ENCODE data around the gene SNRK. TPM values are rescaled to one million over a fixed set of nuclear protein-coding genes. Genes with fewer than 3 reads are reported as not detected.

SNRK gene
- total RNA-seq, 1 experiment from 2014 or later: 14.4 TPM

GRCh38 chr3:43348852-43349574, 62.7 kb downstream of the SNRK start:
- intact Hi-C loops (cut with micrococcal nuclease; ENCODE audit: unreplicated experiment): no loop called here
- Histone ChIP-seq H3F3A (ENCODE audit: insufficient read depth, low read depth) (no peaks in the 10 kb centered on the region), H3K4me1 (replicated peaks; ENCODE audit: insufficient read depth) (no peaks in the 10 kb centered on the region), H3K36me3 (ENCODE audit: low read depth) (peaks cover 6% of the 10 kb centered on the region; the same call in 1 of the 2 replicates), H4K20me1 (ENCODE audit: insufficient read depth) (no peaks in the 10 kb centered on the region), H3K4me2 (no peak overlapping the region), H3K27ac (no peak overlapping the region), H3K4me3 (no peak overlapping the region), H3K79me2 (ENCODE audit: low read depth) (no peaks in the 10 kb centered on the region), H2AFZ (no peak overlapping the region), H3K9me3 (ENCODE audit: insufficient read depth, low read depth) (peaks cover 4% of the 10 kb centered on the region; the same call in 1 of the 2 replicates), H3K9me2 (ENCODE audit: insufficient read depth) (no peaks in the 10 kb centered on the region), H3K27me3 (ENCODE audit: insufficient read depth, low read depth) (no peaks in the 10 kb centered on the region)
- no TSS peak for BruUV-seq (replicated peaks)
- CTCF ChIA-PET: interaction anchor here (1.2 kb wide), 1 partner anchor 16 kb away, joined by 15 read pairs; no protein-coding TSS in a partner anchor
- no peak for DNase-seq
- TF ChIP-seq CTCF (conservative IDR thresholded peaks at IDR 0.05) (no peak), EZH2 (IDR thresholded peaks at IDR 0.05; ENCODE audit: low read depth) (no peak)
- POLR2A ChIA-PET (ENCODE audit: unreplicated experiment): no interaction called here

- H3K4me3 ChIP-seq: no peak overlapping the region
- intact Hi-C loops (cut with micrococcal nuclease; ENCODE audit: unreplicated experiment): no loop called here
- ChIA-PET POLR2A (ENCODE audit: unreplicated experiment) (no interaction called here), CTCF (no interaction called here)
- peaks cover 6% of the 10 kb centered on the region; the same call in 1 of the 2 replicates for H3K36me3 ChIP-seq (ENCODE audit: low read depth)
- H3K4me1 ChIP-seq (replicated peaks; ENCODE audit: insufficient read depth): no peaks in the 10 kb centered on the region
- no peak overlapping the region for H2AFZ ChIP-seq
- BruUV-seq (replicated peaks): no TSS peak
- no peak for DNase-seq
- H3K9me2 ChIP-seq (ENCODE audit: insufficient read depth): no peaks in the 10 kb centered on the region
- H3K27ac ChIP-seq: no peak overlapping the region
- no peaks in the 10 kb centered on the region for H3F3A ChIP-seq (ENCODE audit: insufficient read depth, low read depth)
- H3K4me2 ChIP-seq: no peak overlapping the region
- H3K9me3 ChIP-seq (ENCODE audit: insufficient read depth, low read depth): peaks cover 4% of the 10 kb centered on the region; the same call in 1 of the 2 replicates
- TF ChIP-seq CTCF (conservative IDR thresholded peaks at IDR 0.05) (no peak), EZH2 (IDR thresholded peaks at IDR 0.05; ENCODE audit: low read depth) (no peak)
- no peaks in the 10 kb centered on the region for H3K79me2 ChIP-seq (ENCODE audit: low read depth)
- no peaks in the 10 kb centered on the region for H4K20me1 ChIP-seq (ENCODE audit: insufficient read depth)
- H3K27me3 ChIP-seq (ENCODE audit: insufficient read depth, low read depth): no peaks in the 10 kb centered on the region
Measured at GRCh38 chr3:43349716-43350115, 63.4 kb downstream of the SNRK start.

- CTCF ChIA-PET: no interaction called here
- H3K4me2 ChIP-seq: no peak overlapping the region
- no peaks in the 10 kb centered on the region for H3K9me2 ChIP-seq (ENCODE audit: insufficient read depth)
- intact Hi-C loops (cut with micrococcal nuclease; ENCODE audit: unreplicated experiment): no loop called here
- no peak overlapping the region for H2AFZ ChIP-seq
- no peaks in the 10 kb centered on the region for H3K4me1 ChIP-seq (replicated peaks; ENCODE audit: insufficient read depth)
- POLR2A ChIA-PET (ENCODE audit: unreplicated experiment): no interaction called here
- peaks cover 6% of the 10 kb centered on the region; the same call in 1 of the 2 replicates for H3K36me3 ChIP-seq (ENCODE audit: low read depth)
- peaks cover 9% of the 10 kb centered on the region; the same call in 1 of the 2 replicates for H3K9me3 ChIP-seq (ENCODE audit: insufficient read depth, low read depth)
- H3K4me3 ChIP-seq: no peak overlapping the region
- no peaks in the 10 kb centered on the region for H4K20me1 ChIP-seq (ENCODE audit: insufficient read depth)
- H3F3A ChIP-seq (ENCODE audit: insufficient read depth, low read depth): no peaks in the 10 kb centered on the region
- no peak for TF ChIP-seq EZH2 (IDR thresholded peaks at IDR 0.05; ENCODE audit: low read depth)
- TF ChIP-seq CTCF (conservative IDR thresholded peaks at IDR 0.05): no peak
- no TSS peak for BruUV-seq (replicated peaks)
- no peak overlapping the region for H3K27ac ChIP-seq
- DNase-seq: no peak
- H3K27me3 ChIP-seq (ENCODE audit: insufficient read depth, low read depth): no peaks in the 10 kb centered on the region
- H3K79me2 ChIP-seq (ENCODE audit: low read depth): no peaks in the 10 kb centered on the region
Measured at GRCh38 chr3:43353393-43353792, 67.1 kb downstream of the SNRK start.
